ENCODE measurements around the gene MED29. TPM values are rescaled to one million over a fixed set of nuclear protein-coding genes. Genes with fewer than 3 reads are reported as not detected.

Gene MED29
- total RNA-seq, 4 donors from 2014 or later = 25.5 to 48.1 (median 37.7) TPM

- intact Hi-C loops (cut with DNase I; ENCODE audit: low total_unique reads) (no loop called here), in situ Hi-C loops (cut with MboI; ENCODE audit: low sequenced_read_pairs in 4 of 4) (loop anchor here in 2 of 4 donors (25.0 kb wide), 2 partner anchors 111 to 411 kb away; partner anchors contain the start of genes DYRK1B (in 2 of the 2), FBL (in 2 of the 2), EID2 (in 1 of the 2) and EID2B (in 1 of the 2))
- H3K27ac ChIP-seq = no peak overlapping the region
- H3K9me3 ChIP-seq = no peaks in the 10 kb centered on the region
- peaks cover 5 to 11% of the 10 kb centered on the region in 2 donors for H3K4me1 ChIP-seq
- ATAC-seq = no peak
- DNase-seq = no peak
- TF ChIP-seq POLR2A (IDR thresholded peaks at IDR 0.05) = no peak
- TF ChIP-seq CTCF (IDR thresholded peaks at IDR 0.05 in 4 of 5, conservative IDR thresholded peaks at IDR 0.05 in 1 of 5) = no peak
- H3K36me3 ChIP-seq = no peaks in the 10 kb centered on the region
- H3K4me3 ChIP-seq = no peak overlapping the region
- no peaks in the 10 kb centered on the region for H3K27me3 ChIP-seq
Measured at GRCh38 chr19:39426170-39426569, 35.0 kb downstream of the MED29 start.

GRCh38 chr19:39427707-39428106 lies 36.5 kb downstream of the MED29 start:
- Histone ChIP-seq H3K27me3 (no peaks in the 10 kb centered on the region), H3K36me3 (peaks cover 1 to 13% of the 10 kb centered on the region in 2 donors), H3K27ac (no peak overlapping the region), H3K4me3 (no peak overlapping the region), H3K4me1 (peaks cover 5 to 11% of the 10 kb centered on the region in 2 donors), H3K9me3 (no peaks in the 10 kb centered on the region)
- TF ChIP-seq CTCF (IDR thresholded peaks at IDR 0.05 in 4 of 5, conservative IDR thresholded peaks at IDR 0.05 in 1 of 5) (no peak), POLR2A (IDR thresholded peaks at IDR 0.05) (no peak)
- ATAC-seq = no peak
- in situ Hi-C loops (cut with MboI; ENCODE audit: low sequenced_read_pairs in 4 of 4) = loop anchor here in 2 of 4 donors (25.0 kb wide), 2 partner anchors 110 to 410 kb away; partner anchors contain the start of genes DYRK1B (in 2 of the 2), FBL (in 2 of the 2), EID2 (in 1 of the 2) and EID2B (in 1 of the 2)
- no peak for DNase-seq
- intact Hi-C loops (cut with DNase I; ENCODE audit: low total_unique reads) = no loop called here

GRCh38 chr19:39428283-39429112 lies 37.3 kb downstream of the MED29 start:
- TF ChIP-seq CTCF (IDR thresholded peaks at IDR 0.05 in 4 of 5, conservative IDR thresholded peaks at IDR 0.05 in 1 of 5) (no peak), POLR2A (IDR thresholded peaks at IDR 0.05) (no peak)
- peak; percentile 21 to 51 for ATAC-seq
- intact Hi-C loops (cut with DNase I; ENCODE audit: low total_unique reads) = no loop called here
- Histone ChIP-seq H3K4me3 (no peak overlapping the region), H3K9me3 (no peaks in the 10 kb centered on the region), H3K27ac (peak overlapping the region; percentile 33 to 64 (median 55)), H3K4me1 (peaks cover 6 to 11% of the 10 kb centered on the region in 2 donors), H3K27me3 (no peaks in the 10 kb centered on the region), H3K36me3 (peaks cover 4 to 21% of the 10 kb centered on the region in 2 donors)
- in situ Hi-C loops (cut with MboI; ENCODE audit: low sequenced_read_pairs in 4 of 4) = loop anchor here in 2 of 4 donors (25.0 kb wide), 2 partner anchors 109 to 409 kb away; partner anchors contain the start of genes DYRK1B (in 2 of the 2), FBL (in 2 of the 2), EID2 (in 1 of the 2) and EID2B (in 1 of the 2)
- no peak for DNase-seq

GRCh38 chr19:39430675-39431593 lies 39.8 kb downstream of the MED29 start:
- no peak for DNase-seq
- TF ChIP-seq CTCF (IDR thresholded peaks at IDR 0.05 in 4 of 5, conservative IDR thresholded peaks at IDR 0.05 in 1 of 5) (no peak), POLR2A (IDR thresholded peaks at IDR 0.05) (peak; percentile 10 to 37)
- intact Hi-C loops (cut with DNase I; ENCODE audit: low total_unique reads) = loop anchor here (5.0 kb wide), 1 partner anchor 39 kb away; the partner anchor contains the start of genes MED29 and PAF1
- in situ Hi-C loops (cut with MboI; ENCODE audit: low sequenced_read_pairs in 4 of 4) = loop anchor here in 2 of 4 donors (25.0 kb wide), 2 partner anchors 106 to 406 kb away; partner anchors contain the start of genes DYRK1B (in 2 of the 2), FBL (in 2 of the 2), EID2 (in 1 of the 2) and EID2B (in 1 of the 2)
- peaks cover 23 to 25% of the 10 kb centered on the region in 2 donors for H3K4me1 ChIP-seq
- ATAC-seq = peak; percentile 42 to 51
- H3K4me3 ChIP-seq = peak overlapping the region in 1 of 4 donors; percentile 9
- no peaks in the 10 kb centered on the region for H3K9me3 ChIP-seq
- H3K27ac ChIP-seq = peak overlapping the region; percentile 65 to 76 (median 69)
- peaks cover 4 to 32% of the 10 kb centered on the region in 2 donors for H3K36me3 ChIP-seq
- H3K27me3 ChIP-seq = no peaks in the 10 kb centered on the region

Data from gastrocnemius medialis (tissue), 4 donors.